ENCODE measurements around the gene SLC6A19.
"Not testable (repeated sequence)": the region's sequence is repeated elsewhere in the genome, so short reads cannot be mapped to it uniquely, and the experiment has no call there.

Gene SLC6A19

DNA sequence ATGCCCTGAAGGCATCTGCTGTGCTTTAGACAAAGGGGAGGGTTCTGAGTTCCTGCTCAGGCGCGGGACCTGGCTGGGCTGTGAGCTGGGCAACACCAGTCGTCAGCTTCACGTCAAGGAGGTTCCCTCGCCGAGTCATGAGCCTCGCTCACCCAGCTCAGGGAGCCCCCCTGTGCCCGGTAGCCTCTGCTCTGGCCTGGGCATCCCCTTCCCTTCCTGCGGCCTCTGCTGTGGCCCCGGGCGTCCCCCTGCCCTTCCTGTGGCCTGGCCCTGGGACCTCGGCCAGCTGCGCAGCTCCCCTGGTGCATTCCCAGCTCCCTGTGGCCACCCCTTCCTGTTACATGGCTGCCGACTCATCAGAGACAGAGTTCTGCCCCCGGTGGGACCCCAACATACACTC lies 63.6 kb downstream of the SLC6A19 start:
- no peak for DNase-seq

DNA sequence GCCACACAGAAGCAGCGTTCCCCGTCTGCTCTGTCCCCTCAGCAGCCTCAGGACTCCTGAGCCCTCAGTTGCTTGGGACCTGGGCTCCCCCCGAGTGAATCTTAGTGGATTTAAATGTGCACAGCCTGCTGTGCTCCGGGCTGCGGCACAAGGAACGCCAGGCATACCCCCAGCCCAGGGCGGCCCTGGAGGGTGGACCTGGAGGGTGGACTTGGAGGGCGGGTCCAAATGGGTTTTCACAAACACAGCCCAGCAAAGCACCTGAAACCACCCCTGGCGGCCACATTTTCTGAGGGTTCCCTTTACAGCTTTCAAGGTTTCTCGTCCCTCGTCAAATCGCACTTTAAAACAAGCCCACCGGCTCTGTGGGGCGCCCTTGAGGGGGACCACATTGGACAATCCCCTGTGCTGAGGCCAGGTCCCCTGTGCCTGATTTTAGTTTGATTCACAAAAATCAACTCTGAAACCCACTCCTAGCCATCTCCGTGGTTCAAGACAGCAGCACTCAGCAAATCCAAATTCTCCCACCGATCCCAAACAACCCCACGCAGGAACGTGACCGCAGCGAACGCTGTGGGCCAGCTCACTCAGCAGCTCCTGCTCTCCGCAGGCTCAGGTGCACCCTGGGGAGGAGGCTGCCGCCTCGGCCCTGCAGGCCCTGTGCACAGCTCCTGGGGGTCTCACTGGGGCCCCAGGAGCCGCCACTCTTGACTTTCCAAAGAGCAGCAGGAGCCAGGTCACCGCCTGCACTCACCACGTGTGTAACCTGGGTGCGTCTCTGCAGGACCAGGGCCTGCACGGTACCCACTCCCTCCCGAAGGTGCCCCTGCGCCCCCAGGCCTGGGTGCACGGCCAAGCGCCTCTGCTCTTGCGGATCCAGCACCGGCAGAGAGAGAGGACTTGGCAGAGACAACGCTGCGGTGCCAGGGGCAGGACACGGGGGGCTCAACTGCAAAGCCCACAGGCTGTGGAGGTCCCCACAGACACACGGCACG lies 64.4 kb downstream of the SLC6A19 start:
- no peak for DNase-seq

DNA sequence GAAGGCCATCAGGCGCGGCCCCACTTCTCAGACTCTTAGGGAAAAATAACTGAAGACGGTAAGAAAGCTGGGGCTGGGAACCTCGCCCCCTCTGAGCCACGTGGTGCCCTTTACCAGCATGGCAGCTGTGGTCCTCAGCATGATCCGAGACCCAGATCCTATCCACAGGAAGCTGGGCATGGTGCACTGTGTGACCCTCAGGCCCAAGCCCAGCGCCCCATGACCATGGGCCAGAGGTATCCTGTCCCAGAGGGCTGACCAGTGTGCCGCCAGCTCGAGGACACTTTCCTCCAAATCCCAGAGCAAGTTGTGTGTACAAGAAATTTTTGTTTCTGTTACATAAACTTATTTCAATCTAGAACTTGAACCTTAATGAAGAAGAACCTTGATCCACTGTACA lies 65.4 kb downstream of the SLC6A19 start:
- DNase-seq: no peak

DNA sequence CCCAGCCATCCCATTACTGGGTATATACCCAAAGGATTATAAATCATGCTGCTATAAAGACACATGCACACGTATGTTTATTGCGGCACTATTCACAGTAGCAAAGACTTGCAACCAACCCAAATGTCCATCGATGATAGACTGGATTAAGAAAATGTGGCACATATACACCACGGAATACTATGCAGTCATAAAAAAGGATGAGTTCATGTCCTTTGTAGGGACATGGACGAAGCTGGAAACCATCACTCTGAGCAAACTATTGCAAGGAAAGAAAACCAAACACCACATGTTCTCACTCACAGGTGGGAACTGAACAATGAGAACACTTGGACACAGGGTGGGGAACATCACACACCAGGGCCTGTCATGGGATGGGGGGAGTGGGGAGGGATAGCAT lies 66.1 kb downstream of the SLC6A19 start:
- not testable (repeated sequence) for DNase-seq

- no peak for DNase-seq
These were observed 66.7 kb downstream of the SLC6A19 start for GRCh38 chr5:1268056-1268455.

GRCh38 chr5:1268666-1269065 lies 67.3 kb downstream of the SLC6A19 start:
- no peak for DNase-seq

DNA sequence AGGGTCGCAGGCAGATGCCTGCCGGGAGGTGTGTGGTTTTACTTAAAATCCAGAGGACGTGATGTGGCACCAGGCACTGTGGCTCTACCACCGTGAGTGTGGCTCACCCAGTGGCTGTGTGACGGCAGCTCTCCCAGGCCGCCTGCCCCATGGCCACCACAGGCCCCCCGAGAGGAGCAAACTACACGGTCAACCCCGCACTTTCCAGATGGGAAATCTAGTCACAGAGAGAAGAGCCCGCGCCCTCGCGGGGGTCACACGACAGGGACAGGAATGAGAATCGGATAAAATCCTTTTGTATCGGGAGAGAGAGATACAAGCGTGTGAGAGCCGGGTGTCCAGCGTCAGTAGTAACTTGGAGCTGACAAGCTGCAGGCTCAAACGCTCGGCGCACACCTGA lies 69.0 kb downstream of the SLC6A19 start:
- DNase-seq: no peak

- DNase-seq: no peak
These were observed 69.8 kb downstream of the SLC6A19 start for GRCh38 chr5:1270933-1271914.

DNA sequence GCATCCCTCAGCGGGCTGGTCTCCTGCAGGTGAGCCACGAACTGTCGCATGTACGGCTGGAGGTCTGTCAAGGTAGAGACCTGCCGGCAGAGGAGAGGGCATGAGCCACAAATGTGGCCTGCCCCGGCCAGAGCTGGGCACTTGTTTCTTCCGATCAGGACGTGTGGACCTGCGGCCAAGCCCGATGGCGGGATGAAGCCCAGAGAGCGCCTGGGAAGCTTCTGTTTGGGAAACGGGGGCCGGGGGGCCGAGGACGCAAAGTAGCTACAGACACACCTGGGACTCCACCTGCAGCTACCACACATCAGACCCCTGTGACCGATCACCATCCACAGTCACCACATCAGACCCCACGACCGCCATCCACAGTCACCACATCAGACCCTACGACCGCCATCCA lies 70.8 kb downstream of the SLC6A19 start:
- DNase-seq: no peak

GRCh38 chr5:1273745-1274144 lies 72.3 kb downstream of the SLC6A19 start:
- no peak for DNase-seq

DNA sequence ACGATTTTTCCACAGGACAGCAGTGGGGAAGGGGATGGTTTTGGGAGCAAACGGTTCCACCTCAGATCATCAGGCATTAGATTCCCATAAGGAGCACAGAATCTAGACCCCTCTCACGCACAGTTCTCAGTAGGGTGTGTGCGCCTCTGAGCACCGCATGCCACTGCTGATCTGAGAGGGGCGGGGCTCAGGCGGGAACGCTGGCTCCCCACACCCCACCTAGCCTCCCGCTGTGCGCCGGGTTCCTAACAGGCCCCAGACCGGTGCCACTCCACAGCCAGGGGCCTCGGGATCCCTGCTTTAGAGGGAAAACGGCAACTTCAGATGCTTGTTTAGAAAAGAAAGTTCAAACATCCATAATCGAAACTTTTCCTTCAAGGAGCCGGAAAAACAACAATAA lies 73.1 kb downstream of the SLC6A19 start:
- no peak for DNase-seq
